ENCODE measurements around the gene TIMM13. TPM values are rescaled to one million over a fixed set of nuclear protein-coding genes. Genes with fewer than 3 reads are reported as not detected.

TIMM13 gene
- polyA plus RNA-seq, 1 of the 3 experiments (the other 2 are of a cell fraction) = 76.9 TPM

- Histone ChIP-seq H3F3A (replicated peaks; ENCODE audit: insufficient read depth) (peaks cover 15% of the 10 kb centered on the region), H3K79me2 (ENCODE audit: insufficient read depth) (peaks cover 39% of the 10 kb centered on the region), H3K9me2 (no peaks in the 10 kb centered on the region), H3K36me3 (replicated peaks in 1 of 2; ENCODE audit: control insufficient read depth in 1 of 2, insufficient read depth in 2 of 2, low read length in 1 of 2) (peaks cover 3 to 26% of the 10 kb centered on the region in 2 experiments), H3K9ac (peak overlapping the region; percentile 97), H3K4me1 (ENCODE audit: control insufficient read depth in 1 of 2, insufficient read depth in 2 of 2, low read depth in 1 of 2, low read length in 1 of 2) (peaks cover 17 to 25% of the 10 kb centered on the region in 2 experiments; a peak in 2 of 4 replicates), H2AFZ (ENCODE audit: low read depth) (no peak overlapping the region), H3K27ac (ENCODE audit: low read depth in 2 of 2, low read length in 1 of 2) (no peak overlapping the region; a peak in 1 of 4 replicates), H4K20me1 (ENCODE audit: insufficient read depth) (peaks cover 22% of the 10 kb centered on the region), H3K4me2 (peak overlapping the region; percentile 100), H3K4me3 (ENCODE audit: low read depth in 2 of 2, low read length in 1 of 2) (peak overlapping the region; percentile 97 to 99), H3K27me3 (ENCODE audit: insufficient read depth) (no peaks in the 10 kb centered on the region), H3K9me3 (no peaks in the 10 kb centered on the region)
- CTCF ChIA-PET = interaction anchor here (1.4 kb wide), 1 partner anchor 188 kb away, joined by 4 read pairs; no protein-coding TSS in a partner anchor
- POLR2A ChIA-PET = interaction anchor here (0.9 to 1.0 kb wide), 2 partner anchors 10 to 357 kb away, joined by 3 read pairs; partner anchors contain the start of gene SGTA
- no peak for TF ChIP-seq RAD21 (IDR thresholded peaks at IDR 0.05; ENCODE audit: low read length)
- no peak for TF ChIP-seq JUND (IDR thresholded peaks at IDR 0.05)
- TF ChIP-seq, protein P1, sequence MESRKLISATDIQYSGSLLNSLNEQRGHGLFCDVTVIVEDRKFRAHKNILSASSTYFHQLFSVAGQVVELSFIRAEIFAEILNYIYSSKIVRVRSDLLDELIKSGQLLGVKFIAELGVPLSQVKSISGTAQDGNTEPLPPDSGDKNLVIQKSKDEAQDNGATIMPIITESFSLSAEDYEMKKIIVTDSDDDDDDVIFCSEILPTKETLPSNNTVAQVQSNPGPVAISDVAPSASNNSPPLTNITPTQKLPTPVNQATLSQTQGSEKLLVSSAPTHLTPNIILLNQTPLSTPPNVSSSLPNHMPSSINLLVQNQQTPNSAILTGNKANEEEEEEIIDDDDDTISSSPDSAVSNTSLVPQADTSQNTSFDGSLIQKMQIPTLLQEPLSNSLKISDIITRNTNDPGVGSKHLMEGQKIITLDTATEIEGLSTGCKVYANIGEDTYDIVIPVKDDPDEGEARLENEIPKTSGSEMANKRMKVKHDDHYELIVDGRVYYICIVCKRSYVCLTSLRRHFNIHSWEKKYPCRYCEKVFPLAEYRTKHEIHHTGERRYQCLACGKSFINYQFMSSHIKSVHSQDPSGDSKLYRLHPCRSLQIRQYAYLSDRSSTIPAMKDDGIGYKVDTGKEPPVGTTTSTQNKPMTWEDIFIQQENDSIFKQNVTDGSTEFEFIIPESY (IDR thresholded peaks at IDR 0.05; ENCODE audit: borderline replicate concordance, low read depth) = no peak
- TF ChIP-seq, protein P2, sequence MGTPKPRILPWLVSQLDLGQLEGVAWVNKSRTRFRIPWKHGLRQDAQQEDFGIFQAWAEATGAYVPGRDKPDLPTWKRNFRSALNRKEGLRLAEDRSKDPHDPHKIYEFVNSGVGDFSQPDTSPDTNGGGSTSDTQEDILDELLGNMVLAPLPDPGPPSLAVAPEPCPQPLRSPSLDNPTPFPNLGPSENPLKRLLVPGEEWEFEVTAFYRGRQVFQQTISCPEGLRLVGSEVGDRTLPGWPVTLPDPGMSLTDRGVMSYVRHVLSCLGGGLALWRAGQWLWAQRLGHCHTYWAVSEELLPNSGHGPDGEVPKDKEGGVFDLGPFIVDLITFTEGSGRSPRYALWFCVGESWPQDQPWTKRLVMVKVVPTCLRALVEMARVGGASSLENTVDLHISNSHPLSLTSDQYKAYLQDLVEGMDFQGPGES (IDR thresholded peaks at IDR 0.05; ENCODE audit: low read depth, low read length) = no peak
- no peak for TF ChIP-seq GABPA (IDR thresholded peaks at IDR 0.05; ENCODE audit: low read depth)
- TF ChIP-seq, protein P3, sequence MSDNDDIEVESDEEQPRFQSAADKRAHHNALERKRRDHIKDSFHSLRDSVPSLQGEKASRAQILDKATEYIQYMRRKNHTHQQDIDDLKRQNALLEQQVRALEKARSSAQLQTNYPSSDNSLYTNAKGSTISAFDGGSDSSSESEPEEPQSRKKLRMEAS (IDR thresholded peaks at IDR 0.05; ENCODE audit: low read depth) = no peak
- TF ChIP-seq RFX5 (IDR thresholded peaks at IDR 0.05; ENCODE audit: low read length) = no peak
- TF ChIP-seq POLR2AphosphoS5 (IDR thresholded peaks at IDR 0.05; ENCODE audit: low read depth, low read length) = no peak
- TF ChIP-seq NFIC (IDR thresholded peaks at IDR 0.05; ENCODE audit: borderline replicate concordance) = no peak
- TF ChIP-seq, protein P4, sequence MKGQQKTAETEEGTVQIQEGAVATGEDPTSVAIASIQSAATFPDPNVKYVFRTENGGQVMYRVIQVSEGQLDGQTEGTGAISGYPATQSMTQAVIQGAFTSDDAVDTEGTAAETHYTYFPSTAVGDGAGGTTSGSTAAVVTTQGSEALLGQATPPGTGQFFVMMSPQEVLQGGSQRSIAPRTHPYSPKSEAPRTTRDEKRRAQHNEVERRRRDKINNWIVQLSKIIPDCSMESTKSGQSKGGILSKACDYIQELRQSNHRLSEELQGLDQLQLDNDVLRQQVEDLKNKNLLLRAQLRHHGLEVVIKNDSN (IDR thresholded peaks at IDR 0.05; ENCODE audit: borderline replicate concordance, low read depth) = no peak
- TF ChIP-seq YY1 (IDR thresholded peaks at IDR 0.05; ENCODE audit: low read depth) = no peak
- TF ChIP-seq RCOR1 (IDR thresholded peaks at IDR 0.05; ENCODE audit: low read length) = no peak
- TF ChIP-seq FOXJ3 (CRISPR knock-in tag; IDR thresholded peaks at IDR 0.05) = no peak
- TF ChIP-seq FOXM1 (IDR thresholded peaks at IDR 0.05; ENCODE audit: low read depth) = no peak
- TF ChIP-seq ELF1 (IDR thresholded peaks at IDR 0.05) = no peak
- no peak for TF ChIP-seq GATA2 (CRISPR knock-in tag; IDR thresholded peaks at IDR 0.05)
- TF ChIP-seq EZH2phosphoT487 (IDR thresholded peaks at IDR 0.05; ENCODE audit: borderline replicate concordance, low read depth) = no peak
- TF ChIP-seq TCF12 (IDR thresholded peaks at IDR 0.05) = no peak
- DNase-seq = no peak
- 54% methylated on average over 13 of the region's 29 CpGs for WGBS (ENCODE audit: low lambda C conversion rate)
Measured at GRCh38 chr19:2425622-2426581, 1.5 kb downstream of the TIMM13 start.

Measured in SK-N-SH (cell line).